ENCODE data around the gene RELL1. TPM values are rescaled to one million over a fixed set of nuclear protein-coding genes. Genes with fewer than 3 reads are reported as not detected.
A peak's percentile ranks its signal among the peaks of the same experiment; 100 is the strongest.
"Not testable (repeated sequence)": the region's sequence is repeated elsewhere in the genome, so short reads cannot be mapped to it uniquely, and the experiment has no call there.

RELL1 gene
- total RNA-seq, 2 experiments from 2014 or later = 32.3 to 35.1 TPM

GRCh38 chr4:37671072-37671471 is 15.1 kb downstream of the RELL1 start:
- peaks cover 6% of the 10 kb centered on the region for H3K9me3 Mint-ChIP-seq
- H3K36me3 Mint-ChIP-seq (ENCODE audit: low read depth) = peaks cover 42% of the 10 kb centered on the region
- ChIA-PET CTCF (no interaction called here), POLR2A (no interaction called here)
- no peak for DNase-seq
- no peak overlapping the region for H3K27ac Mint-ChIP-seq
- no peaks in the 10 kb centered on the region for H3K27me3 Mint-ChIP-seq
- peaks cover 74% of the 10 kb centered on the region for H3K4me1 Mint-ChIP-seq
- H3K4me3 Mint-ChIP-seq = no peak overlapping the region

- H3K36me3 Mint-ChIP-seq (ENCODE audit: low read depth) = peaks cover 41% of the 10 kb centered on the region
- H3K27me3 Mint-ChIP-seq = no peaks in the 10 kb centered on the region
- H3K4me1 Mint-ChIP-seq = peaks cover 74% of the 10 kb centered on the region
- H3K27ac Mint-ChIP-seq = no peak overlapping the region
- ChIA-PET POLR2A (no interaction called here), CTCF (no interaction called here)
- no peak for DNase-seq
- H3K4me3 Mint-ChIP-seq = no peak overlapping the region
- peaks cover 6% of the 10 kb centered on the region for H3K9me3 Mint-ChIP-seq
These were observed 15.9 kb downstream of the RELL1 start for GRCh38 chr4:37670249-37670648.

GRCh38 chr4:37669124-37669523 is 17.1 kb downstream of the RELL1 start:
- Mint-ChIP-seq H3K36me3 (ENCODE audit: low read depth) (peaks cover 35% of the 10 kb centered on the region), H3K4me1 (peaks cover 71% of the 10 kb centered on the region)
- H3K9me3 Mint-ChIP-seq, POLR2A ChIA-PET, H3K27me3 Mint-ChIP-seq, CTCF ChIA-PET, DNase-seq, H3K4me3 Mint-ChIP-seq, H3K27ac Mint-ChIP-seq: not testable (repeated sequence)

- H3K27ac Mint-ChIP-seq = no peak overlapping the region
- H3K4me3 Mint-ChIP-seq = no peak overlapping the region
- H3K9me3 Mint-ChIP-seq = peaks cover 6% of the 10 kb centered on the region
- H3K27me3 Mint-ChIP-seq = no peaks in the 10 kb centered on the region
- peaks cover 27% of the 10 kb centered on the region for H3K36me3 Mint-ChIP-seq (ENCODE audit: low read depth)
- CTCF ChIA-PET = interaction anchor here (1.2 to 1.6 kb wide), 3 partner anchors 8 to 138 kb away, joined by 3 to 5 read pairs (median 4); no protein-coding TSS in a partner anchor
- H3K4me1 Mint-ChIP-seq = peaks cover 63% of the 10 kb centered on the region
- POLR2A ChIA-PET = no interaction called here
- DNase-seq = no peak
These were observed 18.7 kb downstream of the RELL1 start for GRCh38 chr4:37667197-37668100.

GRCh38 chr4:37666625-37667071 is 19.5 kb downstream of the RELL1 start:
- no peak overlapping the region for H3K4me3 Mint-ChIP-seq
- CTCF ChIA-PET = interaction anchor here (1.2 to 1.6 kb wide), 3 partner anchors 9 to 139 kb away, joined by 3 to 5 read pairs (median 4); no protein-coding TSS in a partner anchor
- POLR2A ChIA-PET = no interaction called here
- H3K9me3 Mint-ChIP-seq = peaks cover under 1% of the 10 kb centered on the region
- DNase-seq = peak; percentile 25
- H3K27ac Mint-ChIP-seq = no peak overlapping the region
- H3K27me3 Mint-ChIP-seq = no peaks in the 10 kb centered on the region
- H3K36me3 Mint-ChIP-seq (ENCODE audit: low read depth) = peaks cover 20% of the 10 kb centered on the region
- peaks cover 60% of the 10 kb centered on the region for H3K4me1 Mint-ChIP-seq

- no peak overlapping the region for H3K4me3 Mint-ChIP-seq
- no peaks in the 10 kb centered on the region for H3K27me3 Mint-ChIP-seq
- ChIA-PET POLR2A (no interaction called here), CTCF (interaction anchor here (1.0 to 1.3 kb wide), 3 partner anchors 10 to 21 kb away, joined by 3 to 5 read pairs (median 3); partner anchors contain the start of gene RELL1)
- DNase-seq = no peak
- no peaks in the 10 kb centered on the region for H3K9me3 Mint-ChIP-seq
- H3K4me1 Mint-ChIP-seq = peaks cover 55% of the 10 kb centered on the region
- H3K36me3 Mint-ChIP-seq (ENCODE audit: low read depth) = peaks cover 17% of the 10 kb centered on the region
- H3K27ac Mint-ChIP-seq = no peak overlapping the region
These were observed 20.5 kb downstream of the RELL1 start for GRCh38 chr4:37665333-37666320.

GRCh38 chr4:37664696-37665095 is 21.5 kb downstream of the RELL1 start:
- H3K4me1 Mint-ChIP-seq = peaks cover 56% of the 10 kb centered on the region
- H3K27ac Mint-ChIP-seq = no peak overlapping the region
- DNase-seq = no peak
- H3K9me3 Mint-ChIP-seq = no peaks in the 10 kb centered on the region
- POLR2A ChIA-PET = no interaction called here
- peaks cover 23% of the 10 kb centered on the region for H3K36me3 Mint-ChIP-seq (ENCODE audit: low read depth)
- H3K4me3 Mint-ChIP-seq = no peak overlapping the region
- no peaks in the 10 kb centered on the region for H3K27me3 Mint-ChIP-seq
- CTCF ChIA-PET = interaction anchor here (0.6 to 1.1 kb wide), 2 partner anchors 13 to 35 kb away, joined by 3 read pairs; no protein-coding TSS in a partner anchor

GRCh38 chr4:37663552-37663951 is 22.6 kb downstream of the RELL1 start:
- no peak overlapping the region for H3K4me3 Mint-ChIP-seq
- CTCF ChIA-PET = interaction anchor here (0.7 kb wide), 1 partner anchor 63 kb away, joined by 3 read pairs; no protein-coding TSS in a partner anchor

GRCh38 chr4:37662861-37663390 is 23.2 kb downstream of the RELL1 start:
- Mint-ChIP-seq H3K36me3 (ENCODE audit: low read depth) (peaks cover 34% of the 10 kb centered on the region), H3K4me3 (no peak overlapping the region), H3K27ac (no peak overlapping the region), H3K9me3 (peaks cover 8% of the 10 kb centered on the region), H3K27me3 (no peaks in the 10 kb centered on the region), H3K4me1 (peaks cover 62% of the 10 kb centered on the region)
- ChIA-PET CTCF (interaction anchor here (1.4 kb wide), 1 partner anchor 27 kb away, joined by 4 read pairs; no protein-coding TSS in a partner anchor), POLR2A (interaction anchor here (0.6 kb wide), 1 partner anchor 21 kb away, joined by 3 read pairs; no protein-coding TSS in a partner anchor)
- DNase-seq = no peak

More at GRCh38 chr4:37663552-37663951, 22.6 kb downstream of the RELL1 start:
- Mint-ChIP-seq H3K4me1 (peaks cover 62% of the 10 kb centered on the region), H3K27ac (no peak overlapping the region), H3K27me3 (no peaks in the 10 kb centered on the region), H3K9me3 (peaks cover 4% of the 10 kb centered on the region), H3K36me3 (ENCODE audit: low read depth) (peaks cover 29% of the 10 kb centered on the region)
- no peak for DNase-seq
- POLR2A ChIA-PET = no interaction called here

- ChIA-PET POLR2A (interaction anchor here (0.6 kb wide), 1 partner anchor 20 kb away, joined by 3 read pairs; no protein-coding TSS in a partner anchor), CTCF (interaction anchor here (1.4 kb wide), 1 partner anchor 27 kb away, joined by 4 read pairs; no protein-coding TSS in a partner anchor)
- no peak for DNase-seq
- Mint-ChIP-seq H3K4me3 (no peak overlapping the region), H3K27me3 (no peaks in the 10 kb centered on the region), H3K27ac (no peak overlapping the region), H3K4me1 (peaks cover 56% of the 10 kb centered on the region), H3K9me3 (peaks cover 12% of the 10 kb centered on the region), H3K36me3 (ENCODE audit: low read depth) (peaks cover 37% of the 10 kb centered on the region)
These were observed 23.9 kb downstream of the RELL1 start for GRCh38 chr4:37662251-37662650.

GRCh38 chr4:37661772-37662171 is 24.4 kb downstream of the RELL1 start:
- ChIA-PET CTCF (interaction anchor here (0.6 to 1.4 kb wide), 3 partner anchors 15 to 28 kb away, joined by 3 to 4 read pairs (median 4); no protein-coding TSS in a partner anchor), POLR2A (no interaction called here)
- no peak overlapping the region for H3K27ac Mint-ChIP-seq
- no peaks in the 10 kb centered on the region for H3K27me3 Mint-ChIP-seq
- peaks cover 38% of the 10 kb centered on the region for H3K36me3 Mint-ChIP-seq (ENCODE audit: low read depth)
- peaks cover 51% of the 10 kb centered on the region for H3K4me1 Mint-ChIP-seq
- H3K4me3 Mint-ChIP-seq = no peak overlapping the region
- no peak for DNase-seq
- H3K9me3 Mint-ChIP-seq = peaks cover 15% of the 10 kb centered on the region

- ChIA-PET CTCF (interaction anchor here (1.0 to 1.4 kb wide), 2 partner anchors 10 to 45 kb away, joined by 3 read pairs; no protein-coding TSS in a partner anchor), POLR2A (no interaction called here)
- no peaks in the 10 kb centered on the region for H3K27me3 Mint-ChIP-seq
- no peak overlapping the region for H3K4me3 Mint-ChIP-seq
- peaks cover 25% of the 10 kb centered on the region for H3K9me3 Mint-ChIP-seq
- DNase-seq = no peak
- peaks cover 49% of the 10 kb centered on the region for H3K36me3 Mint-ChIP-seq (ENCODE audit: low read depth)
- H3K27ac Mint-ChIP-seq = no peak overlapping the region
- H3K4me1 Mint-ChIP-seq = peaks cover 30% of the 10 kb centered on the region
These were observed 26.5 kb downstream of the RELL1 start for GRCh38 chr4:37659696-37660095.

Data from activated CD4-positive, alpha-beta T cell treated with anti-CD3 and anti-CD28 coated beads, Interleukin-2, amount 10 ng/mL, durations not matched to agents 7 days and 5 days (primary cell).